Adrenal gland (tissue), 12 donors: ENCODE results near the gene SLC36A3. TPM values are rescaled to one million over a fixed set of nuclear protein-coding genes. Genes with fewer than 3 reads are reported as not detected.

Experiments
- DNase-seq, 7 donors: peaks; one replicate each; pipeline ENCODE4 v3.0.0-alpha.2; 2019 to 2020
- H3K27ac ChIP-seq, 5 donors: fragments of 200-600 bp; sonication (generic) in 4 of 5; 1 replicate in 3 of 5; 2 replicates in 2 of 5; pipeline versions ENCODE4 v1.5.1 to v1.8.0; 2016 to 2020; ENCODE audit warnings: mild to moderate bottlenecking in 1 of 5
- H3K27me3 ChIP-seq: fragments of 200-600 bp; 2 replicates; pipeline ENCODE4 v1.8.0; 2021
- H3K36me3 ChIP-seq, 2 donors: fragments of 200-600 bp; replicated peaks in 1 of 2; 1 replicate in 1 of 2; 2 replicates in 1 of 2; pipeline versions ENCODE4 v1.5.1 to v1.8.0; 2018 to 2022
- H3K4me1 ChIP-seq, 2 donors: fragments of 200-600 bp; replicated peaks in 1 of 2; 1 replicate in 1 of 2; 2 replicates in 1 of 2; pipeline versions ENCODE4 v1.5.1 to v1.8.0; 2018 to 2021
- H3K4me3 ChIP-seq, 4 donors: fragments of 200-600 bp; sonication (generic) in 3 of 4; one replicate each; pipeline ENCODE4 v1.5.1; 2016 to 2018
- H3K9me3 ChIP-seq, 3 donors: fragments of 200-600 bp; sonication (generic) in 1 of 3; replicated peaks in 1 of 3; 1 replicate in 2 of 3; 2 replicates in 1 of 3; pipeline versions ENCODE4 v1.5.1 to v1.8.0; 2016 to 2021
- POLR2A ChIP-seq, 2 donors: fragments of 450-650 bp; IDR thresholded peaks; one replicate each; pipeline ENCODE4 v1.6.1; 2017; ENCODE audit warnings: antibody characterized with exemption in 2 of 2, mild to moderate bottlenecking in 2 of 2, moderate library complexity in 1 of 2
- WGBS, 4 donors: extraction: QIAGEN DNeasy Blood & Tissue Kit in 2 of 4; methylation state at CpG; one replicate each; pipeline versions ENCODE4 v1.1.5 to v1.1.7; 2013 to 2017; 5-methylcytosine and 5-hydroxymethylcytosine counted together
- intact Hi-C, 2 donors: fragments of 100-400 bp; cut with DNase I; formaldehyde crosslinking; loops; one replicate each; pipeline versions ENCODE4 v1.14.1 to v1.15.0; 2022 to 2023
- polyA plus RNA-seq, 3 donors: library from polyadenylated mRNA; stranded (reverse); fragments of 200-250 nt in 2 of 3; fragments of 350-450 nt in 1 of 3; fragmentation: Illumina TruSeq in 1 of 3; extraction: RNeasy Lipid Tissue Mini Kit (QIAGEN cat#74804) in 1 of 3; gene quantifications; one replicate each; pipeline ENCODE4 v1.2.3, GENCODE V29; 2013 to 2014
- total RNA-seq, 9 donors: library from RNA; depleted of rRNA in 4 of 9; stranded (reverse); fragments of >200 nt in 4 of 9; fragments of 120-200 nt in 1 of 9; fragmentation: NEBNext Ultra II Directional in 1 of 9; extraction: Animal tissue kit (Norgen Biotek cat#: 25700) in 1 of 9; gene quantifications; one replicate each; pipeline versions ENCODE4 v1.1.0 to v1.2.4, GENCODE V29; 2013 to 2023
- TF ChIP-seq, protein P1 (sequence below), 6 experiments: fragments of 450-650 bp in 4 of 6; fragments of 200-600 bp in 2 of 6; sonication (generic) in 1 of 6; IDR thresholded peaks; 1 replicate in 5 of 6; 2 replicates in 1 of 6; pipeline versions ENCODE4 v1.5.1 to v1.8.0; 2016 to 2021; ENCODE audit warnings: antibody characterized with exemption in 6 of 6, mild to moderate bottlenecking in 2 of 6, moderate library complexity in 1 of 6
- donor health status: healthy with polysubstance abuse.
- donor health status: Bipolar disorder and iron deficiency.
- donor health status: DM: yes; HTN: yes; CAD: no.
- donor health status: DM: no; HTN: no; CAD: no.
- donor health status: DM: no; HTN: no; CAD: no.
- donor health status: DM: yes; HTN: yes; CAD: no.

SLC36A3 gene
- total and polyA plus RNA-seq, 12 donors: not detected

DNA sequence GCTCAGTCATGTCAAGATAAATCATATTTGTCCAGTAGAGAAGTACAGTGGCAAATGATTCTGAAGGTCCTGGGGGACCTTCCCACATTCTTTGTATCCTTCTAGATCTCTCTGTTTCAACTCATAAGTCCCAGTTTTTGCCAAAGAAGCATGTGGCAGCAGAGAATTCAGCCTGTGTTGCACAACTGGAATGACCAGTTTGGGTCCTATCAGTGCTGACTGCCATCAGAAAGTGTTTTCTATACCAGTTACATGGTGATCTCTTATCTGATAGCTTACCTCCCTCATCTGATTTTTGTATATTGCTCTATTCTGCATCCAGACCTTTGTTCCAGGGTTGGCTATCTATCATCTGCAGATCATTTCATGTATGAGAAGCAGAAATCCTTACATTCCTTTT is 28.9 kb downstream of the SLC36A3 start:
- no peak for DNase-seq
- Histone ChIP-seq H3K27ac (no peak overlapping the region), H3K9me3 (no peaks in the 10 kb centered on the region), H3K4me1 (no peaks in the 10 kb centered on the region), H3K27me3 (no peaks in the 10 kb centered on the region), H3K36me3 (peaks cover 0 to 4% of the 10 kb centered on the region in 2 donors), H3K4me3 (no peak overlapping the region)
- intact Hi-C loops: no loop called here
- TF ChIP-seq, protein P1, sequence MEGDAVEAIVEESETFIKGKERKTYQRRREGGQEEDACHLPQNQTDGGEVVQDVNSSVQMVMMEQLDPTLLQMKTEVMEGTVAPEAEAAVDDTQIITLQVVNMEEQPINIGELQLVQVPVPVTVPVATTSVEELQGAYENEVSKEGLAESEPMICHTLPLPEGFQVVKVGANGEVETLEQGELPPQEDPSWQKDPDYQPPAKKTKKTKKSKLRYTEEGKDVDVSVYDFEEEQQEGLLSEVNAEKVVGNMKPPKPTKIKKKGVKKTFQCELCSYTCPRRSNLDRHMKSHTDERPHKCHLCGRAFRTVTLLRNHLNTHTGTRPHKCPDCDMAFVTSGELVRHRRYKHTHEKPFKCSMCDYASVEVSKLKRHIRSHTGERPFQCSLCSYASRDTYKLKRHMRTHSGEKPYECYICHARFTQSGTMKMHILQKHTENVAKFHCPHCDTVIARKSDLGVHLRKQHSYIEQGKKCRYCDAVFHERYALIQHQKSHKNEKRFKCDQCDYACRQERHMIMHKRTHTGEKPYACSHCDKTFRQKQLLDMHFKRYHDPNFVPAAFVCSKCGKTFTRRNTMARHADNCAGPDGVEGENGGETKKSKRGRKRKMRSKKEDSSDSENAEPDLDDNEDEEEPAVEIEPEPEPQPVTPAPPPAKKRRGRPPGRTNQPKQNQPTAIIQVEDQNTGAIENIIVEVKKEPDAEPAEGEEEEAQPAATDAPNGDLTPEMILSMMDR (IDR thresholded peaks at IDR 0.05): no peak
- no peak for TF ChIP-seq POLR2A (IDR thresholded peaks at IDR 0.05)

DNA sequence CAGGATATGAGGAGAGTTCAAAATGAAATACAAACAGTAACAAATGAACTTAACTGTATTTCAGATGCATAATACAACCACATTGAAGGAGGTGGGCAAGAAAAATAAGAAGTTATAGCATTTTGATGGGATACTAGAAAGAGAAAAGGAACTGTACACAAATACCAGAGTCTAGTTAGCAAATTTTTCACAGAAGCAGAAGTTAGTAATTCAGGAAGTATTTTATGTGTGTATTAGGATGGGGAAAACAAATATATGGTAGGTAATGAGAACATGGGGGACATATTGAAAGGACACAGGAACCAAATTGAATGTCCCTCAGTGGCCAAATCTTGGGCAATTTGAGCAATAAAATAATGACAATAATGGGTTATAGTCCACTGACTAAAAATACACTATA is 32.2 kb downstream of the SLC36A3 start:
- intact Hi-C loops: no loop called here
- H3K9me3 ChIP-seq: no peaks in the 10 kb centered on the region
- DNase-seq: no peak
- H3K27me3 ChIP-seq: no peaks in the 10 kb centered on the region
- H3K36me3 ChIP-seq: peaks cover 0 to 20% of the 10 kb centered on the region in 2 donors
- no peaks in the 10 kb centered on the region for H3K4me1 ChIP-seq
- no peak for TF ChIP-seq POLR2A (IDR thresholded peaks at IDR 0.05)
- TF ChIP-seq, protein P1 (IDR thresholded peaks at IDR 0.05): no peak
- H3K4me3 ChIP-seq: no peak overlapping the region
- H3K27ac ChIP-seq: no peak overlapping the region

GRCh38 chr5:151270599-151270998 is 33.0 kb downstream of the SLC36A3 start:
- no peak for TF ChIP-seq POLR2A (IDR thresholded peaks at IDR 0.05)
- intact Hi-C loops: no loop called here
- no peaks in the 10 kb centered on the region for H3K4me1 ChIP-seq
- H3K4me3 ChIP-seq: no peak overlapping the region
- H3K36me3 ChIP-seq: peaks cover 0 to 22% of the 10 kb centered on the region in 2 donors
- DNase-seq: no peak
- no peaks in the 10 kb centered on the region for H3K27me3 ChIP-seq
- no peak overlapping the region for H3K27ac ChIP-seq
- 83 to 90% (median 84%) methylated on average over 1 of the region's 1 CpG for WGBS, 4 donors
- no peaks in the 10 kb centered on the region for H3K9me3 ChIP-seq

GRCh38 chr5:151267491-151268260 is 35.9 kb downstream of the SLC36A3 start:
- 89 to 95% (median 94%) methylated on average over 11 of the region's 11 CpGs for WGBS, 4 donors
- Histone ChIP-seq H3K27me3 (no peaks in the 10 kb centered on the region), H3K4me3 (no peak overlapping the region), H3K27ac (no peak overlapping the region), H3K4me1 (no peaks in the 10 kb centered on the region), H3K36me3 (peaks cover 0 to 22% of the 10 kb centered on the region in 2 donors), H3K9me3 (no peaks in the 10 kb centered on the region)
- DNase-seq: no peak
- TF ChIP-seq, protein P1 (IDR thresholded peaks at IDR 0.05): no peak
- intact Hi-C loops: no loop called here

GRCh38 chr5:151264113-151264512 is 39.5 kb downstream of the SLC36A3 start:
- TF ChIP-seq POLR2A (IDR thresholded peaks at IDR 0.05): no peak
- intact Hi-C loops: no loop called here
- WGBS, 4 donors: 79 to 86% (median 83%) methylated on average over 1 of the region's 1 CpG
- Histone ChIP-seq H3K4me1 (no peaks in the 10 kb centered on the region), H3K27ac (no peak overlapping the region), H3K9me3 (no peaks in the 10 kb centered on the region), H3K36me3 (peaks cover 0 to 30% of the 10 kb centered on the region in 2 donors), H3K27me3 (no peaks in the 10 kb centered on the region), H3K4me3 (no peak overlapping the region)
- no peak for DNase-seq
